ENCODE results near the gene MPPE1. TPM values are rescaled to one million over a fixed set of nuclear protein-coding genes. Genes with fewer than 3 reads are reported as not detected.
"Not testable (repeated sequence)": the region's sequence is repeated elsewhere in the genome, so short reads cannot be mapped to it uniquely, and the experiment has no call there.

MPPE1 gene
- polyA plus RNA-seq, 1 donor: 26.6 TPM

DNA sequence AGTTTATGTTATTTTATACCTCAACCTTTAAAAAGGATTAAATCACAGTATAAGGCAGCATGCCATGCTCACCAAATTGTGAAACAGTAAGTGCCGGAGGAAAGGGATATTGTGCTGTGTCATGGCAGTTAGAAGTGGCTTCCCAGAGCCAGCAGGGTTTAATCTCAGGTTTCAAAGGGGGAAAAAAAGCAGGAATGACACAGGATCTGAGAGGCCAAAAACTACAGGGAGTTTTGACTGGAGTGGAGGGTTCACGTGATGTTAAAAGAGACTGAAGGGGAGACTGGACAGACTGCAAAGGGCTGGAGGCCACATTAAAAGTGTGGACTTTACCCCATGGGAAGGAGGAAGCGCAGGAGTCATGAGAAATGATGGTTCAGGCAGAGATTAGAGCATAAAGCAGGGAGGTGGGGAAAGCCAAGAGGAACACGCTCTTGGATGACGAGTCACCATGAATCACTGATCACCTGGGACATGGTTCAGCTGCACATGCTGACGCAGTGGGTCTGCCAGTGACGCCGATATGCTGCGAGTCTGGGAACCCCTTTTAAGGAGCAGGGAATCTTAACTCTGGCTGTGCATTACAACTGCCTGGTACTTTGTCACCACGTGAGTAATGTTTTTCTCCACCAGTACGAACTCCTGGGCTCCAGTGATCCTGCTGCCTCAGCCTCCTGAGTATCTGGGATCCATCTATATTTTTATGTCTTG lies 50.8 kb downstream of the MPPE1 start:
- no peak for DNase-seq (ENCODE audit: low read depth)

DNA sequence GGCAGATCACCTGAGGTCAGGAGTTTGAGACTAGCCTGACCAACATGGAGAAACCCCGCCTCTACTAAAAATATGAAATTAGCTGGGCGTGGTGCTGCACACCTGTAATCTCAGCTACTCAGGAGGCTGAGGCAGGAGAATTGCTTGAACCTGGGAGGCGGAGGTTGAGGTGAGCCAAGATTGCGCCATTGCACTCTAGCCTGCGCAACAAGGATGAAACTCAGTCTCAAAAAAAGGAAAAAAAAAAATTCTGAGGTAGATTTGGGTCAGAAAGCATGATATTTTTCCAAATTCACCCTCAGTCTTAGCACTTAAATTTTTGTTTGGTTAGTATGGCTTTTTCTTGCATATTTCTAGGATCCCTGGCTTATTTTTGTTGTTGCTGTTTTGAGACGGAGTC lies 53.6 kb downstream of the MPPE1 start:
- not testable (repeated sequence) for DNase-seq (ENCODE audit: low read depth)

DNA sequence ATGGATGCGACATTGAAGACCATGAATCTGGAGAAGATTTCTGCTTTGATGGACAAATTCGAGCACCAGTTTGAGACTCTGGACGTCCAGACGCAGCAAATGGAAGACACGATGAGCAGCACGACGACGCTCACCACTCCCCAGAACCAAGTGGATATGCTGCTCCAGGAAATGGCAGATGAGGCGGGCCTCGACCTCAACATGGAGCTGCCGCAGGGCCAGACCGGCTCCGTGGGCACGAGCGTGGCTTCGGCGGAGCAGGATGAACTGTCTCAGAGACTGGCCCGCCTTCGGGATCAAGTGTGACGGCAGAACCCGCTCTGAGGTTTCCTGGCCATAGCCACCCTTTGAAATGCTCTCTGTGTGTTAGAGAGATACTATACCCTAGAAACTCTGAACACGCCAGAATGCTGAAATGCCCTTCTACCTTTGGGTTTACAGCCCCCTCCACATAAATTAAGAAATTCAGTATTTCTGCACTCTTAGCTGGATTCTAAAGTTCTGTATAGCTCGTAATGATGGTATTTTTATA lies 56.2 kb downstream of the MPPE1 start:
- no peak for DNase-seq (ENCODE audit: low read depth)

DNA sequence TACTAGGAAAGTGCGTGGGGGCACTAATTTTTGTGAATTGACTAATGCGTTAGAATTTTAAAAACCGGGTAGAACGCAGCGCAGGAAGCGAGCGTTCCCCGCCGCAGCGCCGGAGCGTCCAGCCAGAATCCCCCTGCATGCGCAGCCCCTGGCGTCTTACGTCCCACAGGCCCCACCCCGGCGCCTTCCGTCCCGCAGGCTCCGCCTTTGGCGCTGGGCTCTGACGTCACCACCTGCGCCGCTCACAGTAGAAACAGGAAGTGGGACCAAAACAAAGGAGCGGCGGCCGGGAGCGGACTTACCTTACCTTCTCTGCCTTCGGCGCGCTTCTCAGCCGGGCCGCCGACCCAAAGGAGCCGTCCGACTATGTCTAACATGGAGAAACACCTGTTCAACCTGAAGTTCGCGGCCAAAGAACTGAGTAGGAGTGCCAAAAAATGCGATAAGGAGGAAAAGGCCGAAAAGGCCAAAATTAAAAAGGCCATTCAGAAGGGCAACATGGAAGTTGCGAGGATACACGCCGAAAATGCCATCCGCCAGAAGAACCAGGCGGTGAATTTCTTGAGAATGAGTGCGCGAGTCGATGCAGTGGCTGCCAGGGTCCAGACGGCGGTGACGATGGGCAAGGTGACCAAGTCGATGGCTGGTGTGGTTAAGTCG lies 56.8 kb downstream of the MPPE1 start, which contains the start of gene CHMP1B:
CHMP1B (plus strand) TSS at position 268 of the 660 bp plus-strand sequence; CDS start at position 367, 99 bp downstream.
- peak; percentile 86 for DNase-seq (ENCODE audit: low read depth)

DNA sequence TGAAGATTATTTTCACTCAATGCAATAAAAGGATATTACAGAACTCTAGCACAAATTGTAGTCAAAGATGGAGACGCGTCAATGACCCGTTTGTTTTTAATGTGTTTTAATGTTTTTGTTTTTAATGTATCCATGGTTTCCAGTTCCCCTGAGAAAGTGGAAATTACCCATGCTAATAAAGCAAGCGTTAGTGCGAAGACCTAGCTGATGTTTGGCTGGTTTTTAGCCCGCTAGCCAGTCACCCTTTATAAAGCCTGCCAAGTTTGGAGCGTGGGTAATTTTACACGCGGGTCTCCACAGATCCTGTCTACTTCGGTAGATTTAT lies 57.3 kb downstream of the MPPE1 start:
- DNase-seq (ENCODE audit: low read depth): peak; percentile 71

DNA sequence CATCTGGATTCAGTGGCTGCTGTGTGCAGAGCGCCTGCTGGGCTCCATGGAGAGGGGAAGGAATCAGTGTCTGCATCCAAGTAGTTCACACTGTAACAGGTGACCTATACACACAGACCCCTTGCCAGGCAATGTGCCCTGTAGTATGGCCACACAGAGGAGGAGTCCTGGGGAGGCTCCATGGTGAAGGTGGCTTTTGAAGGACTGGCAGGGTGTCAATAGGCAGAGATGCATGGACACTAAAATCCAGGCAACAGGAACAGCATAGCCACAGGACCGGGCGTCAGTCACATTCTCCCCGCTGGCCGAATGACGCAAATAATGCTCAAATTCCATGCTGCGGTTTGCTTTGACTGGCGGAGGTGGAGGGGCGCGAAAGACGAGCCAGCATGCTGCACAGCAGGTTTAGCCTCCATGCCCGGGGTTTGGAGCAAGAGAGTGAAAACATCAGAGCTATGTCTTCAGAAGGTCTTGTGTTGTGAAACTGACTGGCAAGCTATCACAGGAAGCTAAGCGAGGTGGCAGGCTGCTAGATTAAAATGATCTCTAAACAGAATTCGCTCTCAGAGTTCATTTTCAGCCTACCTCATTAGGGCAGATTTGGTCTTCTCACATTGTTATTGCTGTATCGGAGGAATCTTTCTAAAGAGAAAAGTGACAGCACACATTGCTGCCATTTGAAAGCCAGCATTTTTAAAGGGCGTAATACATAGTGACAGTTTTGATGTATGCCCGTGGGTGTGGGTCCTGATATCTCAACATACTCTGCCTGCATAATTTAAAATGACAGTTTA lies 58.1 kb downstream of the MPPE1 start:
- no peak for DNase-seq (ENCODE audit: low read depth)

DNA sequence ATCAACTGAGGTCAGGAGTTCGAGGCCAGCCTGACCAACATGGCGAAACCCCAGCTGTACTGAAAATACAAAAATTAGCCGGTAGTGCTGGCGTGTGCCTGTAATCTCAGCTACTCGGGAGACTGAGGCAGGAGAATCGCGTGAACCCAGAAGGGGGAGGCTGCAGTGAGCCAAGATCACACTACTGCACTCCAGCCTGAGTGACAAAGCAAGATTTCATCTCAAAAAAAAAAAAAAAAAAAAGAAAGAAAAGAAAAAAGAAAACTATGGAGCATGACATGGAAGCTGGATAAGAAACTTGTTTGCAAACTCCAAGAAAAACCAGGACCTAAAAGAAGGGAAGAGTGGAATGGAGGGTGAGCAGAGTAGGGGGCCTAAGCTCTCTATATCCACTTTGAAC lies 58.8 kb downstream of the MPPE1 start:
- DNase-seq (ENCODE audit: low read depth): no peak

DNA sequence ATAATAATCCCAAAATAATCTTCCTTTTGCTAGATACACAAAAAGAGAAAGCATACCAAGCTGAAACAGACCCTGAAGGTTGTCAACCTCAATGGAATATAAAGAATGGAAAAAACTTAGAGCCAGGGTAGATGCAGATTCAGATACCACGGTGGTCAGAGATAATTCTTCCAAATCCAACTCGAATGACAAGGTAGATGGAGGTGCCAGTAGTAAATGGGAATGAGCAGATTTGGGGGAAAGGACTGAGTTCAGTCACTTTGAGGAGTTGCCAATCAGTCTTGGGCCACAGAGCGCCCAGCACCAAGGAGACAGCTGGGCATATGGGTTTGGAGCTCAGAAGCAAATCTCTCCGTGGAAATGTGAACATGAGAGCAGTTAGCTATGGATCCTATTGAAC lies 60.3 kb downstream of the MPPE1 start:
- no peak for DNase-seq (ENCODE audit: low read depth)

DNA sequence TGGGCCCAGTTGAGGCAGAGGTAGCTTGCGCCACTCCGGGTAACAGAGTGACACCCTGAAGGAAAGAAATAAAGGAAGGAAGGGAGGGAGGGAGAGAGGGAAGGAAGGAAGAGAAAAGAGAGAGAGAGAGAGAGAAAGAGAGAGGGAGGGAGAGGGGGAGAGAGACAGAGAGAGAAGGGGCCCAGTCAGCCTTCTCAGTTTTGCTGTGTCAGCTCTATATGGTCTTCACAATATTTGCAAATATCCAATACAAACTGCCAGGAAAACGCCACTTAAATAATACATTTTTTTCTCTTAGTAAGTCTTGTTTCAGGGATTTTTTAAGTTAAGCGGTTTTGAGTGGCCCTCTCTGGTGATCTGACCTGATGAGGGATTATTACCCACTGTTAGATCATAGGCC lies 62.5 kb downstream of the MPPE1 start:
- DNase-seq (ENCODE audit: low read depth): no peak

DNA sequence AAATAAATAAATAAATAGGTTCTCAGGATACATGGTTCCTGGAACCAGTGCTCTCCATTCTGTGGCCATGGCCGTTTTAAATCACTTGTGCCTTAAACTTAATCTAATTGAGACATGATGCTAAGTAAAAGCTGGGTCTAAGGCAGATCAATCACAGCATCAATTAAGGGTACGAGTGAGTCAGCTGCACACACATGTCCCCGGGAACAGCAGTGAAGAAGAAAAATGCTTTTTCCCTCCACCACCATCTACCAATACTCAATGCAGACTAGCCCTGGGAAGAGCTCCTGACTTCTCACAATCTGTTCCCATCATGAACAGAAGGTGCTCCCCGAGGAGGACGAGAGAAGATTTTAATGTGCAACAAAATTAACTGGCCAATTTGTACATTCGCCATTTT lies 63.7 kb downstream of the MPPE1 start:
- no peak for DNase-seq (ENCODE audit: low read depth)

DNA sequence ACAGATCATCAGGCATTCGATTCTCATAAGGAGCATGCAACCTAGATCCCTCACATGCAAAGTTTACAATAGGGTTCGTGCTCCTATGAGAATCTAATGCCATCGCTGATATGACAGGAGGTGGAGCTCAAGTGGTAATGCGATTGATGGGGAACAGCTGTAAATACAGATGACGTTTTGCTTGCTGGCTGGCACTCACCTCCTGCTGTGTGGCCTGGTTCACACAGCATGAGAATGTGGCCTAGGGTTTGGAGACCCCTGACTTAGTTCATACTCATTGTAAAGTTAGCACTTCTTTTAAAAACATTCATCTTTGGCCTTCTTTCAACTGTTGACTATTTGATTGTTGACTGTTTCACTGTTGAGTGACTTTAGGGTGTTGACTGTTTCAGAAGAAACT lies 65.6 kb downstream of the MPPE1 start:
- no peak for DNase-seq (ENCODE audit: low read depth)

DNA sequence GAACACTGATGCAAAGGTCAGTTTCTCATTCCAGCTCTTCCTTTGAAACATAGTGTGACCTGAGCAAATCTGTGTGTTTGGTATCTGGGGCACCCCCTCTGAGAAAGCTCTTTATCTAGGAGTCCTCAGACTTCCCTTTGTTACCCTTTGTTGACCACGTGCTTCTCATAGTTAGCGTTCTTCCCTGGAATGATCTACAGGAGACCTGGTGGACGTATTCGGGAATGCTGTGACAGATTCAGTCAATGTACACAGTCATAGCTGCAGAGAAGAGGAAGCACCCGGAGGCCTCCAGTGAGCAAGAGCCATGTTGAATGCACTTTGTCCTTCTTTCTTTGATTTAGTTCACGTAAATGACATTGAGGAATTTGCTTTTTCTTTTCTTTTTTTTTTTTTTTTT lies 67.6 kb downstream of the MPPE1 start:
- no peak for DNase-seq (ENCODE audit: low read depth)

DNA sequence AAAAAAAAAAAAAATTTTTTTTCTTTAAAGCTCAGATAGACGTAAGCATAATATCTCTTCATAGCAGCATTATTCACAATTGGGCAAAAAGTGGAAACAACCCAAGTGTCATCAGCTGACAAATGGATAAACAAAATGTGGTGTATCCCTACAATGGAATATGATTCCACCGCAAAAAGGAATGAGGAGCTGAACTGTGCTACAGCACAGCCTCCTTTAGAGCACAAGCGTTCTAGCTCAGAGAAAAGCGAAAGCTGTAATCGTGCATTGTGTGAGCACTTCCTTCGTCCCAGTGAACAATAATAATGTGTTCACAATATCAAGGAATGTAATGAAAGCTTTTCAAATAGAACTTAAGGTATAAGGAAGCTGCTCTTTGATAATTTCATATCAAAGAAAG lies 68.6 kb downstream of the MPPE1 start:
- no peak for DNase-seq (ENCODE audit: low read depth)

DNA sequence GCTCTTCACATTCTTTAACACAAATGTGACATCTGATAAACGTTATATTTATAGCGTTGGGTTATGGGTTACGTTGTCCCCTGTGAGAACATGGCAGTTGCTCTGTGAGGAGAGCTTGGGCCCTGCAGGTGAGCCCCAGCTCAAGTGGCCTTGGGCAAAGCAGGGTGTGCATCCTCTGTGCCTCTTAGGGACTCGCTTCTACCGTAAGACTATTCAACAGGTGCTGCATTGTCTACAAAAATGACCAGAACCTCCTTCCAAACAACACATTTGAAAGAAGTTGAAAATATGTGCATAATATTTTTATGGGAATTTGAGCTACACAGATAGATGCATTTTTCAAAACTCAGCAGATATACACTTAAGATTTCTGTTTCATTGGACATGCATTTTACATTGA lies 73.3 kb downstream of the MPPE1 start:
- DNase-seq (ENCODE audit: low read depth): no peak

Other genes with a start within 250 kb of the MPPE1 start
- 1.1 TPM for gene GNAL, start 219.1 kb downstream of the MPPE1 start, polyA plus RNA-seq (ENCODE audit: insufficient read length)
- gene CHMP1B, start 56.9 kb downstream of the MPPE1 start, polyA plus RNA-seq (ENCODE audit: insufficient read length): 21.7 TPM
- gene IMPA2, start 73.2 kb upstream of the MPPE1 start, polyA plus RNA-seq (ENCODE audit: insufficient read length): 20.9 TPM
- gene ANKRD62, start 185.5 kb upstream of the MPPE1 start, polyA plus RNA-seq (ENCODE audit: insufficient read length): not detected